ENCODE measurements around the gene STARD4.

DNA sequence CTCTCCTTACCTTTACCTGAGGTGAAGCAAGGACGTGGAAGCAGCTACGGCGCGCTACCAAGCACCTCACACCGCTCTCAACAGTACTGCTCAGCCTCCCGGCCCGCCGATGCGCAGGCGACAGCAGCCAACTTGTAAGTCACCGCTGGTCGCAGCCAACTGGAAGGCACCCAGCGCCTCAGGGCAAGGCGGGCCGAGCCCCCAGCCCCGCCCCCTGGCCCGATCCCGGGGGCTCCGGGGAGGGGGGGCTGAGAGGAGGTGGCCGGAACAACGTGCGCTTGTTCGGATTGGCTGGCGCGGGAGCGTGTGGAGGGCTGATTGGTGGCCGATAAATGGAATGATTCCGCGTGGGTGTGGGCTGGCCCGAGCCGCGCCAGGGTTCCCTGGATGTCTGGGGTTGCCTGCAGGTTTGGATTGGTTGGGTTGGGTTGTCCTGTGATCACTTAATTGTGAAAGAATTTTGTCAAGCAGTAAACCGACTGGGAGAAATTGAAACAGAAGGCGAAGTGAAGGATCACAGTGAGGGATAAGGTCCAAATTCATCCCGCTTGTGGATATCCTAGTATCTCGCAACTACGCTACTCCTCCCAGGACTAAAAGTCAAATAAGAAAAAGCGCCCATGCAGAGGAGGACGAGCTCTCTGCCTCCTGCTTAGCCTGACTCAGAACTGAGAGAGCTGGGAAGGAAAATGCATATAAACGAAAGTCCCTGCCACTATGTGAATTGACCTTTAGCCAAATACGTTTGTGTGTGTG, at the start of gene STARD4:
- TF ChIP-seq, protein P1, sequence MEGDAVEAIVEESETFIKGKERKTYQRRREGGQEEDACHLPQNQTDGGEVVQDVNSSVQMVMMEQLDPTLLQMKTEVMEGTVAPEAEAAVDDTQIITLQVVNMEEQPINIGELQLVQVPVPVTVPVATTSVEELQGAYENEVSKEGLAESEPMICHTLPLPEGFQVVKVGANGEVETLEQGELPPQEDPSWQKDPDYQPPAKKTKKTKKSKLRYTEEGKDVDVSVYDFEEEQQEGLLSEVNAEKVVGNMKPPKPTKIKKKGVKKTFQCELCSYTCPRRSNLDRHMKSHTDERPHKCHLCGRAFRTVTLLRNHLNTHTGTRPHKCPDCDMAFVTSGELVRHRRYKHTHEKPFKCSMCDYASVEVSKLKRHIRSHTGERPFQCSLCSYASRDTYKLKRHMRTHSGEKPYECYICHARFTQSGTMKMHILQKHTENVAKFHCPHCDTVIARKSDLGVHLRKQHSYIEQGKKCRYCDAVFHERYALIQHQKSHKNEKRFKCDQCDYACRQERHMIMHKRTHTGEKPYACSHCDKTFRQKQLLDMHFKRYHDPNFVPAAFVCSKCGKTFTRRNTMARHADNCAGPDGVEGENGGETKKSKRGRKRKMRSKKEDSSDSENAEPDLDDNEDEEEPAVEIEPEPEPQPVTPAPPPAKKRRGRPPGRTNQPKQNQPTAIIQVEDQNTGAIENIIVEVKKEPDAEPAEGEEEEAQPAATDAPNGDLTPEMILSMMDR (IDR thresholded peaks at IDR 0.05), result no peak
- TF ChIP-seq POLR2A (IDR thresholded peaks at IDR 0.05; ENCODE audit: low read depth), result no peak
